K562 (cell line): ENCODE results near the gene TMEM143. TPM values are rescaled to one million over a fixed set of nuclear protein-coding genes. Genes with fewer than 3 reads are reported as not detected.

Experiments
- ATF2 ChIP-seq: sonication (generic); formaldehyde crosslinking; IDR thresholded peaks from 2 replicates; pipeline ENCODE4 v1.8.1; 2022; ENCODE audit warnings: missing genetic modification reagents
- ETV5 ChIP-seq: sonication (generic); formaldehyde crosslinking; IDR thresholded peaks from 2 replicates; pipeline ENCODE4 v1.4.0; 2020; ENCODE audit warnings: low read depth, mild to moderate bottlenecking, missing genetic modification reagents
- EZH2 ChIP-seq: IDR thresholded peaks from 2 replicates; pipeline ENCODE4 v1.6.1; 2012; ENCODE audit warnings: low read depth, mild to moderate bottlenecking, inconsistent platforms, low read length, borderline replicate concordance
- GATA2 ChIP-seq: sonication (generic); formaldehyde crosslinking; IDR thresholded peaks from 2 replicates; pipeline ENCODE4 v1.4.0; 2020; ENCODE audit warnings: mild to moderate bottlenecking, missing genetic modification reagents
- HLTF ChIP-seq: fragments of 450-650 bp; IDR thresholded peaks from 2 replicates; pipeline ENCODE4 v1.6.1; 2016
- KDM2B ChIP-seq: fragments of 250-450 bp; sonication (Bioruptor Pico); IDR thresholded peaks from 2 replicates; pipeline ENCODE4 v1.8.0; 2021; ENCODE audit warnings: mild to moderate bottlenecking, moderate library complexity
- MCM3 ChIP-seq: fragments of 450-650 bp; IDR thresholded peaks from 2 replicates; pipeline ENCODE4 v1.6.1; 2016
- MYBL2 ChIP-seq, 2 experiments: fragments of 450-650 bp in 1 of 2; sonication (generic) in 1 of 2; formaldehyde crosslinking in 1 of 2; IDR thresholded peaks; 2 replicates each; pipeline versions ENCODE4 v1.6.1 to v1.8.1; 2017 to 2022; ENCODE audit warnings: borderline replicate concordance in 1 of 2, inconsistent platforms in 1 of 2, low read depth in 1 of 2, mild to moderate bottlenecking in 1 of 2, missing genetic modification reagents in 1 of 2, moderate library complexity in 1 of 2
- NFE2 ChIP-seq: IDR thresholded peaks from 2 replicates; pipeline ENCODE4 v1.6.1; 2014; ENCODE audit warnings: antibody characterized with exemption, low read depth
- NR1H2 ChIP-seq: sonication (generic); formaldehyde crosslinking; IDR thresholded peaks from 2 replicates; pipeline ENCODE4 v1.4.0; 2020; ENCODE audit warnings: mild to moderate bottlenecking, missing genetic modification reagents
- RREB1 ChIP-seq: fragments of 250-450 bp; sonication (Bioruptor Pico); IDR thresholded peaks from 2 replicates; pipeline ENCODE4 v1.4.0; 2020
- TBL1XR1 ChIP-seq, 2 experiments: IDR thresholded peaks; 2 replicates each; pipeline ENCODE4 v1.6.1; 2012; ENCODE audit warnings: improper control_type of control experiment in 2 of 2, low read length in 2 of 2, mild to moderate bottlenecking in 1 of 2
- UBTF ChIP-seq, 2 experiments: IDR thresholded peaks; 2 replicates each; pipeline ENCODE4 v1.6.1; 2012; ENCODE audit warnings: improper control_type of control experiment in 2 of 2, low read depth in 2 of 2, low read length in 2 of 2, borderline replicate concordance in 1 of 2
- ZBTB9 ChIP-seq: fragments of 450-650 bp; formaldehyde crosslinking; IDR thresholded peaks from 2 replicates; pipeline ENCODE4 v1.4.0; 2020; ENCODE audit warnings: mild to moderate bottlenecking, moderate library complexity
- ZKSCAN3 ChIP-seq: fragments of 250-450 bp; sonication (Bioruptor Pico); IDR thresholded peaks from 2 replicates; pipeline ENCODE4 v1.4.0; 2020
- ZNF668 ChIP-seq: fragments of 250-450 bp; sonication (Bioruptor Pico); IDR thresholded peaks from 2 replicates; pipeline ENCODE4 v1.8.0; 2022; ENCODE audit warnings: mild to moderate bottlenecking, inconsistent platforms
- polyA plus RNA-seq, 8 experiments: library from polyadenylated mRNA; depleted of rRNA in 4 of 8; stranded (reverse) in 5 of 8; unstranded in 3 of 8; fragments of >200 nt; fragmentation: Nextera tagmentation in 2 of 8; fragmentation: Illumina TruSeq in 1 of 8; extraction: Ambion mirVana in 2 of 8; extraction: Trizol in 1 of 8; gene quantifications; 2 replicates each; pipeline versions ENCODE4 v1.2.1 to v1.2.3, GENCODE V29; 2011 to 2014; ENCODE audit warnings: inconsistent platforms in 1 of 8, missing spikeins in 1 of 8
- total RNA-seq, 7 experiments: library from RNA; depleted of rRNA in 6 of 7; stranded (reverse); fragments of >200 nt in 6 of 7; fragmentation: Illumina TruSeq in 2 of 7; extraction: Trizol in 2 of 7; gene quantifications; 2 replicates each; pipeline versions ENCODE4 v1.2.1 to v1.2.3, GENCODE V29; 2011 to 2021; ENCODE audit warnings: low replicate concordance in 1 of 7

Gene TMEM143
- total and polyA plus RNA-seq, 9 of the 15 experiments (the other 6 are each of a cell fraction or from before 2014, with no cell fraction given): 0.66 to 8.8 (median 4.3) TPM

- TF ChIP-seq ZBTB9: no peak
- TF ChIP-seq MYBL2 (IDR thresholded peaks at IDR 0.05; ENCODE audit: low read depth): no peak
- TF ChIP-seq MYBL2 (CRISPR knock-in tag; IDR thresholded peaks at IDR 0.05; ENCODE audit: borderline replicate concordance): no peak
- TF ChIP-seq ATF2: no peak
- TF ChIP-seq GATA2: peak; percentile 35; the same call in 1 of the 2 replicates
- TF ChIP-seq NR1H2 (CRISPR knock-in tag): no peak
- TF ChIP-seq EZH2: no peak
- 0 out of 2 replicates have a peak, but pooled peaks have one; percentile 64 for TF ChIP-seq MCM3
- 0 out of 2 replicates have a peak, but pooled peaks have one; percentile 47 for TF ChIP-seq RREB1 (CRISPR knock-in tag)
- peak; percentile 98 for TF ChIP-seq HLTF
- no peak for TF ChIP-seq ZKSCAN3
- TF ChIP-seq ETV5: peak; percentile 23; the same call in 1 of the 2 replicates
- no peak for TF ChIP-seq TBL1XR1 (IDR thresholded peaks at IDR 0.05; ENCODE audit: low read length in 2 of 2)
- TF ChIP-seq ZNF668: no peak
- TF ChIP-seq KDM2B (CRISPR knock-in tag): no peak
- no peak for TF ChIP-seq NFE2
- 0 out of 4 replicates have a peak, but pooled peaks of 1 of the 2 experiments have one; percentile 27 for TF ChIP-seq UBTF (IDR thresholded peaks at IDR 0.05; ENCODE audit: borderline replicate concordance in 1 of 2, low read depth in 2 of 2, low read length in 2 of 2)
These were observed 33.7 kb upstream of the TMEM143 start (continued) for GRCh38 chr19:48397263-48398101.
